GM13977 (cell line): ENCODE results near the gene ZBTB8OS.

Source experiments
- DNase-seq: peaks from one replicate; pipeline ENCODE4 v3.0.0; 2012; ENCODE audit warnings: low spot score
- CTCF ChIP-seq: IDR thresholded peaks from 2 replicates; pipeline ENCODE4 v1.5.1; 2012; ENCODE audit warnings: mild to moderate bottlenecking, control low read depth; ENCODE audit not compliant: insufficient read depth; ENCODE audit errors: extremely low read depth, missing control alignments
- in situ Hi-C: fragments of 300-500 bp; cut with MboI; formaldehyde crosslinking; loops from one replicate; pipeline ENCODE4 v1.12.0; 2022; ENCODE audit warnings: low sequenced_read_pairs, low pct_unique_long_range_greater_than_20kb, mixed read lengths, inconsistent platforms; ENCODE audit not compliant: unreplicated experiment

ZBTB8OS gene

GRCh38 chr1:32606565-32607371 is 43.6 kb downstream of the ZBTB8OS start:
- in situ Hi-C loops: no loop called here

GRCh38 chr1:32605711-32606424 is 44.5 kb downstream of the ZBTB8OS start:
- no peak for TF ChIP-seq CTCF
- in situ Hi-C loops: no loop called here

More at GRCh38 chr1:32606565-32607371, 43.6 kb downstream of the ZBTB8OS start:
- DNase-seq: no peak
- TF ChIP-seq CTCF: no peak

DNA sequence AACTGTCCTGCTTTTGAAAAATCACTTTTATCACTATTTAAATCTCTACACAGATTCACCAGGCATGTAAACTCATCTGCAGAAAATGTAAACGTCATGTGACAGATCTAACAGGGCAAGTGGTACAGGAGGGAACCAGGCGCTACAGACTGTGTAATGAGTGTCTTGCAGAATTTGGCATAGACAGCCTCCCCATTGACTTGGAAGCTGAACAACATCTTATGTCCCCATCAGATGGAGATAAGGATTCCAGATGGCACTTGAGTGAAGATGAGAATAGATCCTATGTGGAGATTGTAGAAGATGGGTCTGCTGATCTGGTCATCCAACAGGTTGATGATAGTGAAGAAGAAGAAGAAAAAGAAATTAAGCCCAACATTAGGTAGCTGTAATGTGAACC is 50.3 kb downstream of the ZBTB8OS start:
- no peak for DNase-seq
- no peak for TF ChIP-seq CTCF
- in situ Hi-C loops: no loop called here

More at GRCh38 chr1:32605711-32606424, 44.5 kb downstream of the ZBTB8OS start:
- no peak for DNase-seq

DNA sequence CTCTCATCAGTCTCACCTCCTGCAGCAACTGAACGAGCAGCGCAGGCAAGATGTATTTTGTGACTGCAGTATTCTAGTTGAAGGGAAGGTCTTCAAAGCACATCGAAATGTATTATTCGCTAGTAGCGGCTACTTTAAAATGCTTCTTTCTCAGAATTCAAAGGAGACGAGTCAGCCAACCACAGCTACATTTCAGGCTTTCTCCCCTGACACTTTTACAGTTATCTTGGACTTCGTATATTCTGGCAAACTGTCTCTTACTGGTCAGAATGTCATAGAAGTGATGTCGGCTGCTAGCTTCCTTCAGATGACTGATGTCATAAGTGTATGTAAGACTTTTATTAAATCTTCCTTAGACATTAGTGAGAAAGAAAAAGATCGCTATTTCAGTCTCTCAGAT is 57.4 kb downstream of the ZBTB8OS start:
- in situ Hi-C loops: no loop called here
- no peak for TF ChIP-seq CTCF
- no peak for DNase-seq

- TF ChIP-seq CTCF: no peak
- no peak for DNase-seq
- in situ Hi-C loops: no loop called here
Measured at GRCh38 chr1:32580348-32581017, 69.9 kb downstream of the ZBTB8OS start.
